ENCODE data around the gene SORCS2. TPM values are rescaled to one million over a fixed set of nuclear protein-coding genes. Genes with fewer than 3 reads are reported as not detected.

Gene SORCS2
- total and polyA plus RNA-seq, 2 of the 13 experiments (the other 11 are each of a cell fraction or from before 2014, with no cell fraction given) = 0.82 to 1.0 TPM

GRCh38 chr4:7276515-7276914 is 84.2 kb downstream of the SORCS2 start:
- Histone ChIP-seq H3K9ac (ENCODE audit: insufficient read depth, low read depth, low read length) (no peak overlapping the region), H3K27me3 (ENCODE audit: control insufficient read depth in 1 of 2, insufficient read depth in 2 of 2, low read length in 2 of 2) (peaks cover 7 to 71% of the 10 kb centered on the region in 2 experiments; a peak in 4 of 5 replicates), H3K4me1 (ENCODE audit: insufficient read depth, low read length) (no peaks in the 10 kb centered on the region), H3K79me2 (ENCODE audit: insufficient read depth, low read length) (no peaks in the 10 kb centered on the region), H3K4me2 (ENCODE audit: low read depth, low read length) (no peak overlapping the region), H3K27ac (ENCODE audit: extremely low read length, insufficient read depth, low read length) (no peak overlapping the region), H2AFZ (ENCODE audit: low read length) (no peak overlapping the region), H4K20me1 (ENCODE audit: insufficient read depth, low read length) (no peaks in the 10 kb centered on the region), H3K36me3 (replicated peaks in 1 of 2; ENCODE audit: control insufficient read depth in 1 of 2, insufficient read depth in 2 of 2, low read length in 2 of 2) (no peaks in the 10 kb centered on the region), H3K9me3 (ENCODE audit: low read length) (no peaks in the 10 kb centered on the region), H3K4me3 (replicated peaks in 1 of 3; ENCODE audit: insufficient read depth in 1 of 3, low read depth in 2 of 3, low read length in 3 of 3) (no peak overlapping the region)
- no TSS peak for BruUV-seq (replicated peaks)
- ChIA-PET CTCF (ENCODE audit: low intra/inter-chr PET ratio, low total read pairs) (no interaction called here), POLR2A (no interaction called here)
- intact Hi-C loops (cut with micrococcal nuclease; ENCODE audit: unreplicated experiment) (no loop called here), in situ Hi-C loops (cut with HindIII; ENCODE audit: extremely low pct_ligation_motif_present, low pct_unique_long_range_greater_than_20kb) (no loop called here)
- WGBS (ENCODE audit: low lambda C conversion rate) = 42% methylated on average over 11 of the region's 11 CpGs
- DNase-seq (ENCODE audit: low spot score) (no peak), FAIRE-seq (no peak), ATAC-seq (no peak)
- no peak for TF ChIP-seq CREB1 (IDR thresholded peaks at IDR 0.05)
- no peak for TF ChIP-seq CREB1 (CRISPR knock-in tag; IDR thresholded peaks at IDR 0.05)
- TF ChIP-seq SMAD9 (CRISPR knock-in tag; IDR thresholded peaks at IDR 0.05) = no peak
- no peak for TF ChIP-seq HMGXB4 (CRISPR knock-in tag; IDR thresholded peaks at IDR 0.05; ENCODE audit: borderline replicate concordance in 1 of 2, low read depth in 1 of 2)
- no peak for TF ChIP-seq ZFP41 (CRISPR knock-in tag; IDR thresholded peaks at IDR 0.05; ENCODE audit: borderline replicate concordance)
- no peak for TF ChIP-seq ATAD3A (CRISPR knock-in tag; IDR thresholded peaks at IDR 0.05)
- TF ChIP-seq ZNF17 (CRISPR knock-in tag; IDR thresholded peaks at IDR 0.05) = no peak
- TF ChIP-seq THRA (CRISPR knock-in tag; IDR thresholded peaks at IDR 0.05; ENCODE audit: borderline replicate concordance) = no peak
- TF ChIP-seq ARNT2 (CRISPR knock-in tag; IDR thresholded peaks at IDR 0.05; ENCODE audit: low read depth) = no peak
- no peak for TF ChIP-seq MEF2D (CRISPR knock-in tag; IDR thresholded peaks at IDR 0.05)
- no peak for TF ChIP-seq PCBP1 (IDR thresholded peaks at IDR 0.05; ENCODE audit: borderline replicate concordance, low read depth, low read length)
